Naive thymus-derived CD4-positive, alpha-beta T cell (primary cell): ENCODE data around the gene ARHGAP8. TPM values are rescaled to one million over a fixed set of nuclear protein-coding genes. Genes with fewer than 3 reads are reported as not detected.

Experiments
- ATAC-seq: fragments of 150-1000 bp; cut with Tn5 transposase; 2 replicates; pipeline ENCODE4 v1.10.0; 2021; ENCODE audit warnings: mild to moderate bottlenecking, moderate library complexity
- CTCF ChIA-PET: fragments of 350-600 bp; sonication (Branson Sonifier 250); formaldehyde crosslinking; loops from one replicate; lab custom pipeline; 2021; ENCODE audit warnings: antibody characterized with exemption; lab: Charles Lee
- POLR2A ChIA-PET: fragments of 350-600 bp; sonication (Branson Sonifier 250); formaldehyde crosslinking; loops from one replicate; lab custom pipeline; 2021; ENCODE audit warnings: antibody characterized with exemption, inconsistent platforms; lab: Charles Lee
- DNase-seq, 9 donors: peaks; one replicate each; pipeline versions ENCODE4 v3.0.0 to v3.0.0-alpha.2; 2020 to 2022; ENCODE audit warnings: mixed read lengths in 1 of 9
- H3K27ac ChIP-seq: one replicate; pipeline ENCODE4 v1.7.0; 2013; ENCODE audit warnings: mild to moderate bottlenecking, low read depth, low read length, moderate library complexity
- H3K27me3 ChIP-seq, 2 donors: one replicate each; pipeline ENCODE4 v1.7.0; 2013; ENCODE audit warnings: low read length in 2 of 2, mild to moderate bottlenecking in 2 of 2, moderate library complexity in 2 of 2; ENCODE audit not compliant: control insufficient read depth in 2 of 2, insufficient read depth in 2 of 2
- H3K36me3 ChIP-seq, 3 experiments: 1 replicate in 2 of 3; 2 replicates in 1 of 3; pipeline ENCODE4 v1.7.0; 2013; ENCODE audit warnings: low read length in 3 of 3, mild to moderate bottlenecking in 3 of 3, moderate library complexity in 1 of 3; ENCODE audit not compliant: insufficient read depth in 3 of 3, control insufficient read depth in 2 of 3
- H3K4me1 ChIP-seq, 2 donors: one replicate each; pipeline ENCODE4 v1.7.0; 2013; ENCODE audit warnings: low read length in 2 of 2, mild to moderate bottlenecking in 2 of 2, moderate library complexity in 1 of 2; ENCODE audit not compliant: control insufficient read depth in 2 of 2, insufficient read depth in 2 of 2
- H3K4me3 ChIP-seq: 2 replicates; pipeline ENCODE4 v1.7.0; 2013; ENCODE audit warnings: mild to moderate bottlenecking, low read length
- H3K9me3 ChIP-seq, 3 experiments: 1 replicate in 2 of 3; 2 replicates in 1 of 3; pipeline ENCODE4 v1.7.0; 2013; ENCODE audit warnings: low read length in 3 of 3; ENCODE audit not compliant: control insufficient read depth in 2 of 3
- H3K27ac Mint-ChIP-seq, 9 donors: one replicate each; pipeline ENCODE4 v1.8.0; 2020 to 2022; ENCODE audit warnings: mixed read lengths in 9 of 9, mild to moderate bottlenecking in 8 of 9, moderate library complexity in 5 of 9, inconsistent platforms in 2 of 9
- H3K27me3 Mint-ChIP-seq, 5 donors: one replicate each; pipeline ENCODE4 v1.8.0; 2021 to 2022; ENCODE audit warnings: mixed read lengths in 5 of 5, mild to moderate bottlenecking in 1 of 5
- H3K36me3 Mint-ChIP-seq, 5 donors: one replicate each; pipeline ENCODE4 v1.8.0; 2020 to 2022; ENCODE audit warnings: mixed read lengths in 5 of 5, mild to moderate bottlenecking in 3 of 5, inconsistent platforms in 1 of 5
- H3K4me1 Mint-ChIP-seq, 7 donors: one replicate each; pipeline ENCODE4 v1.8.0; 2020 to 2022; ENCODE audit warnings: mixed read lengths in 7 of 7, mild to moderate bottlenecking in 3 of 7, inconsistent platforms in 1 of 7
- H3K4me3 Mint-ChIP-seq, 10 donors: one replicate each; pipeline ENCODE4 v1.8.0; 2020 to 2022; ENCODE audit warnings: mild to moderate bottlenecking in 10 of 10, mixed read lengths in 10 of 10, moderate library complexity in 6 of 10, inconsistent platforms in 2 of 10
- H3K9me3 Mint-ChIP-seq, 11 donors: one replicate each; pipeline ENCODE4 v1.8.0; 2020 to 2022; ENCODE audit warnings: mixed read lengths in 11 of 11, mild to moderate bottlenecking in 4 of 11, inconsistent platforms in 1 of 11, moderate library complexity in 1 of 11
- intact Hi-C, 2 donors: fragments of 100-400 bp; cut with micrococcal nuclease; formaldehyde crosslinking; loops; one replicate each; pipeline ENCODE4 v1.15.1; 2023
- polyA plus RNA-seq, 2 donors: library from polyadenylated mRNA; unstranded; fragments of 300-500 nt; fragmentation: Illumina TruSeq; gene quantifications; one replicate each; pipeline ENCODE4 v1.2.3, GENCODE V29; 2021
- total RNA-seq, 6 experiments: library from RNA in 5 of 6; stranded (reverse) in 5 of 6; gene quantifications; 1 replicate in 5 of 6; 2 replicates in 1 of 6; pipeline ENCODE4 v1.2.3 and lab custom pipeline; 2021 to 2026

The ARHGAP8 gene
- total and polyA plus RNA-seq, 7 experiments from 2014 or later = 0.82 to 2.3 (median 1.5) TPM; not detected in 4

DNA sequence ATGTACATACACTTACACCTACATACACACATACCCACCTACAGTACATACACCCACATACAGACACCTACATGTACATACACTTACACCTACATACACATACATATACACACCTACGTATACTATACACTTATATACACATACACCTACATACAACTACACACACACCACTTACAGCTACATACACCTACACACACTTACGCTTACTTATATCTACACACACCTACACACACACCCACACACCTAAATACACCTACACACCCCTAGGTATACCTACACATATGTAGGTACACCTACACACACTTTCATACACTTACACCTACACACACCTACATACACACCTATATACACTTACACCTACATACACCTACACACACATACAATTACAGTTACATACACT lies 61.0 kb downstream of the ARHGAP8 start:
- intact Hi-C loops = no loop called here
- CTCF ChIA-PET = no interaction called here

DNA sequence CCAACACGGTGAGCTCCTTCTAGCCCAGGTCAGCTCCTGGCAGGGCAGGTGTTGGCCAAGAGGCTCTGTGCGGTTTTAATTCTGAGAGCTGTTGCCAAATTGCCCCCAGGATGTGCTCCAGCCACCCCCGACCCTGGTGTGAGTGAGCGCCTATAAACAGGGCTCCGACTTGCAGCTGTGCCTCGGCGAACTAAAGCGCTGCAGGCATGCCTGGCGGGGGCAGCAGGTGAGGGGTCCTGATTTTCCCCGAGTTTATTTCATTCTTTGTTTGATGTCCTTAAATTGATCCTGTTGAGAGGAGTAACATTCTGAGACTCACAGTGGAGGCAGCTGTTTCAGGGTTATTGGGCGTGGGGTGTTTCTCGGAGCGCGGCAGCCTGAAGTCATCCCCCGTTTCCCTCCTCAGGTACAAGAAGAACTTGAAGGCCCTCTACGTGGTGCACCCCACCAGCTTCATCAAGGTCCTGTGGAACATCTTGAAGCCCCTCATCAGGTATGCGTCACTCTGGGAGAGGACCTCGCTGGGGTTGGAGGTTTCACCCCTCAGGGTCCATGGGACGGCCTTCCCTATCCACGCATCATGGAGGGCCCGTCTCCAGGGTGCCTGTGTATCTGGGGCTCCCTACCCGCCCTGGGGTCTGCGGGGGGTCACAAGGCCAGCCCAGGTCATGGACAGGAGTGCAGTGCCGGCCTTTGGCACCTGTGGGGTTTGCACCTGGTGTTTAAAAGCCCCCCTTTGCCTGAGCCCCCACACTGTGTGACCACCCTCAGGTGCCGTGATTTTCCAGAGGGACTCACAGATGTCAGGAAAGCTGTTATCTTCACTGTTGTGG lies 62.1 kb downstream of the ARHGAP8 start:
- no peak overlapping the region for H3K27ac ChIP-seq
- H3K4me3 ChIP-seq = no peak overlapping the region
- Mint-ChIP-seq H3K9me3 (peaks cover 0 to 2% (median 0%) of the 10 kb centered on the region in 11 donors), H3K27ac (no peak overlapping the region), H3K27me3 (peaks cover 0 to 8% (median 0%) of the 10 kb centered on the region in 5 donors), H3K36me3 (no peaks in the 10 kb centered on the region), H3K4me1 (peaks cover 0 to 5% (median 0%) of the 10 kb centered on the region in 7 donors), H3K4me3 (no peak overlapping the region)
- no peaks in the 10 kb centered on the region for H3K9me3 ChIP-seq
- no peaks in the 10 kb centered on the region for H3K27me3 ChIP-seq
- CTCF ChIA-PET = no interaction called here
- H3K4me1 ChIP-seq = no peaks in the 10 kb centered on the region
- ATAC-seq (no peak), DNase-seq (no peak)
- no peaks in the 10 kb centered on the region for H3K36me3 ChIP-seq
- POLR2A ChIA-PET = no interaction called here
- intact Hi-C loops = no loop called here

More for the DNA sequence above, 61.0 kb downstream of the ARHGAP8 start:
- Mint-ChIP-seq H3K9me3 (peaks cover 0 to 2% (median 0%) of the 10 kb centered on the region in 11 donors), H3K27ac (no peak overlapping the region), H3K4me1 (peaks cover 0 to 5% (median 0%) of the 10 kb centered on the region in 7 donors), H3K4me3 (no peak overlapping the region), H3K36me3 (no peaks in the 10 kb centered on the region), H3K27me3 (peaks cover 0 to 8% (median 0%) of the 10 kb centered on the region in 5 donors)
- H3K4me3 ChIP-seq = no peak overlapping the region
- no peaks in the 10 kb centered on the region for H3K4me1 ChIP-seq
- POLR2A ChIA-PET = no interaction called here
- H3K36me3 ChIP-seq = no peaks in the 10 kb centered on the region
- ATAC-seq = peak; percentile 27
- no peak for DNase-seq
- H3K27ac ChIP-seq = no peak overlapping the region
- H3K27me3 ChIP-seq = no peaks in the 10 kb centered on the region
- H3K9me3 ChIP-seq = no peaks in the 10 kb centered on the region

DNA sequence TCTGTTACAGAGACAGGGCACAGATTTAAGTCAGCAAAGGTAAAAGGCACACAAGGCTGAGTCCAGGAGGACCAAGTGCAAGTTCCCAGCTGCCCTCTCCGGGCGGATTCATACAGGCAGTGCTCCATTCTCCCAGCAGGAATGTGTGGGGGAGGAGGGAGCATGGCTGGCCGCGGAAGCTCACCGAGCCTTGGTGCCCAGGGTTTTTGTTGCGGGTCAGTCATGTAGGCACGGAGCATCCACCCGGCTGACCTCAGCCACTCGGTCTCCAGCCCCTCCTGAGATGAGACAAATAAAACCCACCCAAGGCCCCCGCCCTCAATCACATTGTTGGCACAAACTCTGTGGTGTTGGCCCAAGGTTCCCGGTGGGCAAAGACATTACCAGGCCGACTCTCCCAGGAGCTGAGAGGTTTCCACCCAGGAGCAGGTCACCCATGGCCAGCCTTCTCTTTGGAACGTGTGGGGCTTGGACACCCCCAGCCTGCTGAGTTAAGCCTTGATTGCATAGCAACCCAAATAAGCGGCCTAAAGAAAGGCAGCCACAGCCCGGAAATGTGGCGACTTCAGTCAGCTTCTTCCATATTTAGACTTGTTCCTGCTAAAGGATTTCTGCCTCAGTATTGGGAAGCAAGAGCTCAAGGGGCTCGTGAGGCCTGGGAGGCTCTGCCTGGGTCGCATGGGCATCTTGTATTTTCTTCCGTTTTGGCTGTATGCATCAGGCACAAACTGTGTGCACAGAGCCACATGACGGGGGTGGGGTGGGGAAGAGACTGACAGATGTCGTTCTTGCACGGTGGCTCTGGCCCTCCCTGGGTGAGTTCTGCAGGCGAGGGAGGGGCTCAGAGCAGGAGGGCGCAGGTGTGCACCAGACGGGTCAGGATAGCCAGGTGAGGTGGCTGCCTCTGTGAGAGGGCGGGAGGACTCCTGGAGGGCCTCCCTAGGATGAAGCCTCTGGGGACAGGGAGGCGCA lies 63.0 kb downstream of the ARHGAP8 start:
- H3K9me3 Mint-ChIP-seq = peaks cover 0 to 2% (median 0%) of the 10 kb centered on the region in 11 donors
- ATAC-seq (no peak), DNase-seq (no peak)
- CTCF ChIA-PET = no interaction called here
- Histone ChIP-seq H3K36me3 (no peaks in the 10 kb centered on the region), H3K27ac (no peak overlapping the region), H3K4me3 (no peak overlapping the region), H3K4me1 (no peaks in the 10 kb centered on the region), H3K27me3 (no peaks in the 10 kb centered on the region), H3K9me3 (no peaks in the 10 kb centered on the region)
- POLR2A ChIA-PET = no interaction called here
- no peak overlapping the region for H3K27ac Mint-ChIP-seq
- H3K4me1 Mint-ChIP-seq = peaks cover 0 to 3% (median 0%) of the 10 kb centered on the region in 7 donors
- no peak overlapping the region for H3K4me3 Mint-ChIP-seq
- H3K36me3 Mint-ChIP-seq = no peaks in the 10 kb centered on the region
- intact Hi-C loops = no loop called here
- H3K27me3 Mint-ChIP-seq = peaks cover 0 to 7% (median 0%) of the 10 kb centered on the region in 5 donors

DNA sequence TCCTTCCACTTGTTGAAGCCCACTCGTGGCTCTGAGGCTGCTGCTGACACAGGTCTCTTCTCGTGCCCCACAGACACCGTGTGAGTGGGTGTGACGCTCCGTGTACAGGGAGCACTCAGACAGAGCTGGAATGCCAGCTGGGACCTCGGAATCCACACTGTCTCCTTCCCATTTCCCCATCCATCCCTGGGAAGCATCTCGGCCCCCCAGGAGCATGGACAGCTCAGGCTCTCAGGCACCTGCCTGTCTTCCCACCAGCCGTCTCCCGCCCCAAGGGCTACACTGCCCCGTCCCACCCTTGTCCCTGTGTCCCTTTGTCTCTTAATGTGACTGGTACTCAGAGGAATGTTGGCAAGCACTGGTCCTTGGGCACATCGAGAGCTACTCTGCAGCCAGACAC lies 63.8 kb downstream of the ARHGAP8 start:
- Histone ChIP-seq H3K4me1 (no peaks in the 10 kb centered on the region), H3K9me3 (no peaks in the 10 kb centered on the region), H3K36me3 (no peaks in the 10 kb centered on the region), H3K4me3 (no peak overlapping the region), H3K27ac (no peak overlapping the region), H3K27me3 (no peaks in the 10 kb centered on the region)
- Mint-ChIP-seq H3K4me1 (peaks cover 0 to 5% (median 0%) of the 10 kb centered on the region in 7 donors), H3K27me3 (peaks cover 0 to 5% (median 0%) of the 10 kb centered on the region in 5 donors), H3K9me3 (peaks cover 0 to 2% (median 0%) of the 10 kb centered on the region in 11 donors), H3K4me3 (no peak overlapping the region), H3K36me3 (no peaks in the 10 kb centered on the region), H3K27ac (no peak overlapping the region)
- ATAC-seq (no peak), DNase-seq (no peak)
- intact Hi-C loops = no loop called here
- POLR2A ChIA-PET = no interaction called here
- CTCF ChIA-PET = no interaction called here

DNA sequence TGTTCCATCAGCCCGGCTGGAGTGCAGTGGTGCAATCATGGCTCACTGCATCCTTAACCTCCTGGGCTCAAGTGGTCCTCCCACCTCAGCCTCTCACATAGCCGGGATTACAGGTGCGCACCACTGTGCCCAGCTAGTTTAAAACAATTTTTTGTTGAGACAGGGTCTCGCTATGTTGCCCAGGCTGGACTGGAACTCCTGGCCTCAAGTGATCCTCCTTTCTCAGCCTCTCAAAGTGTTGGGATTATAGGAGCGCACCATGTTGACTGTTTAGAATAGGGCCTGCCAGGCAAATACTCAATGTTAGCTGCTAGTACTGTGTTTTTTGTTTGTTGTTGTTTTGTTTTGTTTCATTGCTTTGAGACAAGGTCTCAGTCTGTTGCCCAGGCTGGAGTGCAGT lies 66.4 kb downstream of the ARHGAP8 start:
- ChIA-PET CTCF (no interaction called here), POLR2A (no interaction called here)
- ATAC-seq (no peak), DNase-seq (no peak)
- Histone ChIP-seq H3K9me3 (no peaks in the 10 kb centered on the region), H3K27ac (no peak overlapping the region), H3K4me3 (no peak overlapping the region), H3K4me1 (no peaks in the 10 kb centered on the region), H3K36me3 (no peaks in the 10 kb centered on the region), H3K27me3 (no peaks in the 10 kb centered on the region)
- intact Hi-C loops = no loop called here
- H3K4me3 Mint-ChIP-seq = no peak overlapping the region
- H3K27me3 Mint-ChIP-seq = peaks cover 0 to 7% (median 0%) of the 10 kb centered on the region in 5 donors
- H3K27ac Mint-ChIP-seq = no peak overlapping the region
- no peaks in the 10 kb centered on the region for H3K9me3 Mint-ChIP-seq
- H3K36me3 Mint-ChIP-seq = no peaks in the 10 kb centered on the region
- peaks cover 0 to 5% (median 0%) of the 10 kb centered on the region in 7 donors for H3K4me1 Mint-ChIP-seq

DNA sequence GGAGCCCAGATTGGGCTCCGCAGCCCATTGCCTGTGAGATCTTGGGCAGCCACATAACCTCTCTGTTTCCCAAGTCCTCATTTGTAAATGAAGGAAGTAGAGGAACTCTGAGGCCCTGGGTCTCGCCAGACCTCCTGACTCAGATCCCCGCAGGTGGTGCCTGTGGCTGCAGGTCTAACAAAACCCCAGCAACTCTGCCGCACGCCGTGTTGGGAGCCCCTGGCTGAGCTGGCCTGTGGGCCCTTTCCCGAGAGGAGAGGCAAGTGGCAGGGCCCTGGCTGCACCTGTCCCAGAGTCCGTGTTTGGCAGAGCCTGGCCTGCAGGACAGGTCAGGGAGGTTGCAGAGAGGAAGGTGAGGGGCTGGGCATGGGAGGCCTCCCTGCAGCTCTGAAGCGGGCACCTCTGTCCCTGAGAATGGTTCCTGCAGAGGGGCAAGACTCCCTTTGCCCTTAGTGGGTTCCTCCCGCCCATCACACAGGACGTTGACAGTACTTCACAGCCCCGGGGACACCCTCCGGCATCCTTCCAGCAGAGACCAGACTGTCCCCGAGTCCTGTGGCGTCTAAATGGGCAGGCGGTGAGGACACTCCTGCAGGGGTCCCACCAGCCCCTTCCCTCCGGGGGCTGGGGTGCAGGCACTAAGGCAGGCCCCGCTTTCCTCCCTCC lies 67.7 kb downstream of the ARHGAP8 start:
- ATAC-seq (no peak), DNase-seq (no peak)
- CTCF ChIA-PET = interaction anchor here (0.8 kb wide), 1 partner anchor 11 kb away, joined by 3 read pairs; no protein-coding TSS in a partner anchor
- Histone ChIP-seq H3K27me3 (no peaks in the 10 kb centered on the region), H3K27ac (no peak overlapping the region), H3K9me3 (no peaks in the 10 kb centered on the region), H3K4me1 (no peaks in the 10 kb centered on the region), H3K4me3 (no peak overlapping the region), H3K36me3 (no peaks in the 10 kb centered on the region)
- Mint-ChIP-seq H3K27ac (no peak overlapping the region), H3K4me3 (no peak overlapping the region), H3K9me3 (no peaks in the 10 kb centered on the region), H3K4me1 (peaks cover 0 to 5% (median 0%) of the 10 kb centered on the region in 7 donors), H3K27me3 (peaks cover 0 to 12% (median 0%) of the 10 kb centered on the region in 5 donors), H3K36me3 (no peaks in the 10 kb centered on the region)
- intact Hi-C loops = loop anchor here (1.0 to 5.0 kb wide), 2 partner anchors 276 to 387 kb away; no protein-coding TSS in a partner anchor
- POLR2A ChIA-PET = no interaction called here
